H7 (cell line): ENCODE data around the gene RASEF. TPM values are rescaled to one million over a fixed set of nuclear protein-coding genes. Genes with fewer than 3 reads are reported as not detected.
"Not testable (repeated sequence)": the region's sequence is repeated elsewhere in the genome, so short reads cannot be mapped to it uniquely, and the experiment has no call there.

ENCODE experiments used
- DNase-seq: peaks from one replicate; pipeline ENCODE4 v3.0.0; 2012
- H3K27me3 ChIP-seq: 2 replicates; pipeline ENCODE4 v1.6.0; 2011; ENCODE audit warnings: mild to moderate bottlenecking, low read length; ENCODE audit not compliant: control insufficient read depth, insufficient read depth
- H3K36me3 ChIP-seq: replicated peaks from 2 replicates; pipeline ENCODE4 v1.5.1; 2011; ENCODE audit warnings: low read length; ENCODE audit not compliant: control insufficient read depth, insufficient read depth
- H3K4me3 ChIP-seq: 2 replicates; pipeline ENCODE4 v1.5.1; 2011; ENCODE audit warnings: low read depth, mild to moderate bottlenecking, control low read depth, low read length, moderate library complexity; ENCODE audit not compliant: insufficient read depth
- total RNA-seq: library from RNA; depleted of rRNA; stranded (reverse); fragments of >200 nt; shearing (Covaris generic); gene quantifications from 2 replicates; pipeline ENCODE4 v1.2.3, GENCODE V29; 2014; rRNA removed

The RASEF gene
- 1.2 TPM in 2 replicates for total RNA-seq

DNA sequence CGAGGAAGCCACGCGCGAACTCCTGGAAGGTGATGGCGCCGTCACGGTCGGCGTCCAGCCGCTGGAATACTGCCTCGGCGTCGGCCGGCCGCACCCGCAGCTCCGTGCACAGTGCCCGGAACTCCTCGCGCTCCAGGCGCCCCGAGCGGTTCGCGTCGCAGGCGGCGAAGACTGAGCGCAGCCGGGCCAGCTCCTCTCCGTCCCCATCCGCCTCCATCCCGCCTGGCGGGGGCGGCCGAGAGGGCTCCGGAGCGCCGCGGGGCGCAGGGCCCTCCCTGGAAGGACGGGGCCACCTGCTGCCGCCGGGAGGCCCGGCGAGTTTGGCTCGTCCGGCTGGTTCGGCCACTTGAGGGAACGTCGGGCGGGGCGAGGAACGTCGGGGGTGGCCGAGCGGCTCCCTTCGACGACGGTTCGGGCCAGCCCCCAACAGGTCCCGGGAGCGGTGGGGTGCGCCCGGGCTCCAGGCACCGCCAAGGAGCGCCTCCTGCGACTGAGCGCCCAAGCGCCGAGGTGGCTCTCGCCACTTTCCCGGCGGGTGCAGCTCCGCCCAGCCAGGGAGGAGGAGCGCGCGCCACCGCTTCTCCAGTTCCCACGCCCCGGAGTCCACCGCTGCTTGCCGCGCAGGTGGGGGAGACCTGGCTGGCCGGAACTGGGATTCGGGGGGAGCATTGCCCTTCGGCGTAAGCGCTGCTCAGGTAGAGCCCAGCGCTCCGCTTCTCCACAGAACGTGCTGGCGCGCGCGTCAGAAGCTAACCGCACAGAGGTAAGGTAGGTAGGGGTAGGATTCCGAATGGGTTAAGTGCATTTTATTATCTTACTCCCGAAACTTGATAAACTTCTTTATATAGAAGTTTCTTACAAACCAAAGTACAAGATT is at the start of gene RASEF:
Gene RASEF (minus strand): TSS at position 492 of the 877 bp plus-strand sequence. CDS start 275 bp downstream, at position 217.
- no peaks in the 10 kb centered on the region for H3K36me3 ChIP-seq
- H3K4me3 ChIP-seq = peak within 1 kb of the TSS; percentile 57
- peak; percentile 84 for DNase-seq
- H3K27me3 ChIP-seq = peaks cover 53% of the 10 kb centered on the region

DNA sequence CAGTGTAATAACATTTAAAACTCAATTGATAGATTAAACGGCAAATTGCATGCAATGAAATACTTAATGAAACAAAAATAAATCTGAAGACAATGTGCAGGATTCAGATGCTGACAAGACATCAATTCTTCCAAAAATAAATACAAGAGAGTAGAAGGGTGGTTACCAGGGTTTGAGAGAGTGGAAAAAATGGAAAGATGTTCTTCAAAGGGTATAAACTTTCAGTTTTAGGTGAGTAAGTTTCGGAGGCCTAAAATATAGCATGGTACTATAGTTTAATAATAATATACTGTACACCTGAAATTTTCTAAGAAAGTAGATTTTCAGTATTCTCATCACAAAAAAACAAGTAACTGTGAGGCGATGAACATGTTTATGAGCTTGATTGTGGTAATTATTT is 48.2 kb upstream of the RASEF start:
- H3K36me3 ChIP-seq = no peaks in the 10 kb centered on the region

DNA sequence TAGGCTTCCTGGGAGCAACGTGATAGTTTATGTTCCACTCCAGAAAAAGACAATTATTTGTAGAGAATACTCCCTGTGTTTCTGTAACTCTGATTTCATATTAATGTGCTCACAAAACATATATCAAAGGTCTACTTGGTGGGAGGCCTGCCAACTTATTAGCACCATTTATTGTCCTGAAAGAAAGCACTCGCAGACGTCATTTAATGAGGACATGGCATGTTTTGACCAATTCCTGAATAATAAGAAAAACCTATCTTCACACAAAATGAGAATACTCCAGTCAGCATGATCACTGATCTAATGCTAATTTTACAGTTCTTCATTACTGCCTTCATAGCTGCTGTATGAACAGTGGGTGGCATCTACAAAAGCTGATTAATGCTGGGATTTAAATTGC is 46.4 kb upstream of the RASEF start:
- Histone ChIP-seq H3K36me3 (no peaks in the 10 kb centered on the region), H3K4me3 (no peak overlapping the region), H3K27me3 (no peaks in the 10 kb centered on the region)
- DNase-seq = no peak

More for the DNA sequence above, 48.2 kb upstream of the RASEF start:
- DNase-seq = no peak
- H3K27me3 ChIP-seq = no peaks in the 10 kb centered on the region
- H3K4me3 ChIP-seq = no peak overlapping the region

DNA sequence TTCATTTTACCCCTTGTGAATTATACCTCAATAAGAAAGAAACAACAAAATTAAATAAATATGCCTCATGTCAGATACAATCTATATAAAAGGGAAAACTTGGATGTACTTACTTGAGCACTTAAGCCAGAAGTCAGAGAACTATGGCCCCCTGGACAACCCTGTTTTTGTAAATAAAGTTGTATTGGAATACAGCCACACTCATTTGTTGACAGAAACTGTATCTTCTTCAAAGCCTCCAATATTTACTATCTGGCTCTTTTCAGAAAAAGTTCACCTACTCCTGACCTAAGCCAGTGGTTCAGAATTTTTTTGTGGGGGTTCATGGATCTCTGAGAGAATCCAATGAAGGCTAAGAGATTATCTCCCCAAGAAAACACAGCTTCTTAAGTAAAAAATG is 45.3 kb upstream of the RASEF start:
- DNase-seq = no peak
- Histone ChIP-seq H3K27me3 (no peaks in the 10 kb centered on the region), H3K36me3 (no peaks in the 10 kb centered on the region), H3K4me3 (no peak overlapping the region)

DNA sequence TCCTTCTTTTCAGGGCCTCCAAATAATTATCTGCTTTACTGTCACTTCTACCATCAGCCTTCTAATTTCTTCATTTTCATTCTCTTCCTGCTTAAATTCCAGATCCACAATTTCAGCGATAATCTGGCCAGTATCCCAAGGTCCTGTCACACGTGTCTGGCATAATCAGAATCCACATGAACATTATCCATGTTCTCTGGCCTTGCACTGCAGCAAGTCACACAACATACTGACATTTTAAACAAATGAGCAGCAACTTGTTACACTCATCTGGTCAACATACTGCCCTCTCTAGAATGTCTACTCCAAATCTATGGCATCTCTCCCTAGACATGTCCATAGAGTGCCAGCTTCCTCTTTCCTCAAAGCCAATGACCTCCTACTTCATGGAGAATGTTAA is 43.8 kb upstream of the RASEF start:
- Histone ChIP-seq H3K27me3 (no peaks in the 10 kb centered on the region), H3K36me3 (no peaks in the 10 kb centered on the region), H3K4me3 (no peak overlapping the region)
- no peak for DNase-seq

DNA sequence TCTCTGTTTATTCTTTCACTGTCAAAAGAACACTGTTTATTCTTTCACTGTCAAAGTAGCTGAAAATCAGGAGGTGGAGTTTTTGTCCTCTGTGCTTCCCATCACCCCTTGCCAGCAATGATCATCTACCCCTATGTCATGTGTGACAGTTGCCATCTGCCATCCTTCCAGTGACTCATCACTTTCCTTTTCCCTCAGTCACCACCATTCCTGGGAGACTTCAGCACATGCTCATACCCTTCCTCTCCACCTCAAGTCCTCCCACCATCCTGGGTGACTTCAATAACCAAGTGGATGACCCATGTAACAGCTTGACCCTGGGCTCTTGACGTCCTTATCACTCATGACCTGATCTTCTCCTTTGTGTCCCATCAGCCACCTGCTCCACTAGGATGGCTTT is 43.3 kb upstream of the RASEF start:
- no peak overlapping the region for H3K4me3 ChIP-seq
- DNase-seq = no peak
- H3K27me3 ChIP-seq = no peaks in the 10 kb centered on the region
- no peaks in the 10 kb centered on the region for H3K36me3 ChIP-seq

DNA sequence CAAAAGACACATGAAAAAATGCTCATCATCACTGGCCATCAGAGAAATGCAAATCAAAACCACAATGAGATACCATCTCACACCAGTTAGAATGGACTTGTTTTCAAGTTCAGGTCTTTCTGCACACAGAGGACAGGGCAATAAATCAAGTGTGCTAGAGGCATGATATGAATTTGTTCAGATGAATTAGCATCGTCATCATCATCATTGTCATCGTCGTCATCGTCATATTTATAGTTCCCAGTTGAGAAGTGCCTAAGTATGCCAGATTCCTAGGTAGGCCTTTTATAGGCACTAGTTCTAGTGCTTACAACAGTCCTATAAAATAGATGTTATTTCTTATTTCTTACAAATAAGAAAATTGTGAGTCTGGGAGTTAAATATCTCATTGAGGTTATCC is 34.7 kb upstream of the RASEF start:
- Histone ChIP-seq H3K4me3 (no peak overlapping the region), H3K36me3 (no peaks in the 10 kb centered on the region), H3K27me3 (no peaks in the 10 kb centered on the region)
- DNase-seq = no peak

DNA sequence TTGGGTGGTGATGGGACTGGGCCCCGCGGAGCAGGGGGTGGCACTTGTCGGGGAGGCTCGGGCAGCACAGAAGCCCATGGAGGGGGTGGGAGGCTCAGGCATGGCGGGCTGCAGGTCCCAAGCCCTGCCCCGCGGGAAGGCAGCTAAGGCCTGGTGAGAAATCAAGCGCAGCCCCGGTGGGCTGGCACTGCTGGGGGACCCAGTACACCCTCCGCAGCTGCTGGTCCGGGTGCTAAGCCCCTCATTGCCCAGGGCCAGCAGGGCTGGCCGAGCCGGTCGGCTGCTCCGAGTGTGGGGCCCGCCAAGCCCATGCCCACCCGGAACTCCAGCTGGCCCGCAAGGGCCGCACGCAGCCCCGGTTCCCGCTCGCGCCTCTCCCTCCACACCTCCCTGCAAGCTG is 30.4 kb upstream of the RASEF start:
- H3K27me3 ChIP-seq, H3K4me3 ChIP-seq, DNase-seq, H3K36me3 ChIP-seq: not testable (repeated sequence)

DNA sequence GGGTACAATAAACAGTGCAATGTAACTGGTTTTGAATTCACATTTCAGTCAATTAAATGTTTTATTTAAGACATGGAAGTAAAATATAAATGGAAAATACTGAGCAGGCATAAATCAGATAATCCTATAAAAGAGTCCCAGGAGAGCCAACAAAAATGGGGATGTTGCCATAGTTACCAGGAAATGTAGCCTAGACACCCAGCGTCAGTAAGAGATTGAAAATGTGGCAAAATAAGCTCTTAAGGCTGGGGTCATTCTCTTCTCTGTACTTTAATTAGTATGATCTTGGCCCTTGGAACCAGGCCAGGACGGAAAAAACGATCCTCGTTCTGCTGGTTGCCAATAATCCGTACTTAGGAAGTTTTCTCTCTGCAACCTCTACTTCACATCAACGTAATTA is 18.9 kb upstream of the RASEF start:
- no peak overlapping the region for H3K4me3 ChIP-seq
- DNase-seq = no peak
- no peaks in the 10 kb centered on the region for H3K27me3 ChIP-seq
- no peaks in the 10 kb centered on the region for H3K36me3 ChIP-seq

DNA sequence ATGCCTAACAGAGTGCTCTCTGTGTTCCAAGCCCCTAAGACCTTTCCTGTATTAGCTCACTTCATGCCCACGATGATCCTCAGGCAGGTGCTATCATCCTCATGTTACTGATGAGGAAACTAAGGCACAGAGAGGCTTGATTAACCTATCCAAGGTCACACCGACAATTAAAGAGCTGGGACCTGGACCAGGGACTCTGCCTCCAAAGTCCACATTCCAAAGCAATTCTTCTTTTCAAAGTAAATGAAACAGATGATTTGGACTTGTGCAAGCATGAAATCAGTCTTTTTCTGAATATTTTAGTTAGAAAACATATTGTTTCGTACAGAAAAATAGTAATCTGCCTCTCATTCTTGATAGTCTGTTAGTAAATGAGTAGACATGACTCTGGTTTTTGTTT is 18.1 kb upstream of the RASEF start:
- no peak for DNase-seq
- H3K27me3 ChIP-seq = no peaks in the 10 kb centered on the region
- H3K36me3 ChIP-seq = no peaks in the 10 kb centered on the region
- no peak overlapping the region for H3K4me3 ChIP-seq

DNA sequence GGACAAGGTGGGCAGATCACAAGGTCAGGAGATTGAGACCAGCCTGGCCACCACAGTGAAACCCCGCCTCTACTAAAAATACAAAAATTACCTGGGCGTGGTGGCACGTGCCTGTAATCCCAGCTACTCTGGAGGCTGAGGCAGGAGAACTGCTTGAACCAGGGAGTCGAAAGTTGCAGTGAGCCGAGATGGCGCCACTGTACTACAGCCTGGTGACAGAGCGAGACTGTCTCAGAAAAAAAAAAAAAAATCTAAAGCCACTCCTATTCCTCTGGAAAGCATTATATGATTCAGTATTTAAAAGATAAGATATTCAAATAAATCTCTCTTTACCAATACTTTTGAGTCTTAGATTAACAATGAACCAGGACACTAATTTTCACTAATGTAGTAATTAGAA is 13.0 kb upstream of the RASEF start:
- not testable (repeated sequence) for H3K4me3 ChIP-seq, H3K27me3 ChIP-seq, H3K36me3 ChIP-seq, DNase-seq

DNA sequence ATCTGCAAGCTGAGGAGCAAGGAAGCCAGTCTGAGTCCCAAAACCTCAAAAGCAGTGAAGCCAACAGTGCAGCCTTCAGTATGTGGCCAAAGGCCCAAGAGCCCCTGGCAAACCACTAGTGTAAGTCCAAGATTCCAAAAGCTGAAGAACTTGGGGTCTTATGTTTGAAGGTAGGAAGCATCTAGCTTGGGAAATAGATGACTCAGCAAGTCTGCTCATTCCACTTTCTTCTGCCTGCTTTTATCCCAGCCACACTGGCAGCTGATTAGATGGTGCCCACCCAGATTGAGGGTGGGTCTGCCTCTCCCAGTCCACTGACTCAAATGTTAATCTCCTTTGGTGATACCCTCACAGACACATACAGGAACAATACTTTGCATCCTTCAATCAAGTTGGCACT is 9.6 kb upstream of the RASEF start:
- not testable (repeated sequence) for H3K36me3 ChIP-seq, DNase-seq, H3K4me3 ChIP-seq, H3K27me3 ChIP-seq

DNA sequence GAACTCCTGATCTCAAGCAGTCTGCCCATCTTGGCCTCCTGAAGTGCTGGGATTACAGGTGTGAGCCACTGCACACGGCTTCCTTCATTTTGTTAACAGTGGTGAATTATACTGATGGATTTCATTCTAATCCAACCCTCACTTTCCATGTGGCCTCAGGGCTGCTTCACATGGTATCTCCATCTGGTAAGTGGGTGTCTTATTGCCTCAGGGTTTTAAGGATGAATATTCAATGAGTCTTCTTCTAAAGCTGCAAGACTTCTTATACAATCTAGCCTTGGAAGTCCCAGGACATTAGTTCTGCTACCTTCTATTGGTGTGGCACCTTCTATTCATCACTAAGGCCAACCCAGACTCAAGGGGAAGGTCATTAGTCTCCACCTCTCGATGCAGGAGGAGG is 8.7 kb upstream of the RASEF start:
- Histone ChIP-seq H3K4me3 (no peak overlapping the region), H3K36me3 (no peaks in the 10 kb centered on the region), H3K27me3 (no peaks in the 10 kb centered on the region; the same call in 1 of the 2 replicates)
- DNase-seq = no peak

DNA sequence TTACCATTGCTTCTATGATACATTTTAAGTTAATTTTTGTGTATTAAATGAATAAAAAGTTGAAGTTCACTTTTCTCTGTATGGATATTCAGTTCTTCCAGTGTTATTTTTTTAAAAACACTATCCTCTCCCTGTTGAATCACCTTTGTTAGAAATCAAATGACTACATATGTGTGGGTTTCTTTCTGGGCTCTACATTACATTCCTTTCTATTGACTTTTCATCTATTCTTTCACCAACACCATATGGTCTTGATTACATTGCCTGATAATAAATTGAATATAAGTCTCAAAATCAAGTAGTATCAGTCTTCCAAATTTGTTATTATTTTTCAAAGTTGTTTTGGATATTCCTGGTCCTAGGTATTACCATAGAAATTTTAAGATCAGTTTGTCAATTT is 7.3 kb upstream of the RASEF start:
- H3K36me3 ChIP-seq = no peaks in the 10 kb centered on the region
- DNase-seq = no peak
- peaks cover 5% of the 10 kb centered on the region for H3K27me3 ChIP-seq
- H3K4me3 ChIP-seq = no peak overlapping the region

DNA sequence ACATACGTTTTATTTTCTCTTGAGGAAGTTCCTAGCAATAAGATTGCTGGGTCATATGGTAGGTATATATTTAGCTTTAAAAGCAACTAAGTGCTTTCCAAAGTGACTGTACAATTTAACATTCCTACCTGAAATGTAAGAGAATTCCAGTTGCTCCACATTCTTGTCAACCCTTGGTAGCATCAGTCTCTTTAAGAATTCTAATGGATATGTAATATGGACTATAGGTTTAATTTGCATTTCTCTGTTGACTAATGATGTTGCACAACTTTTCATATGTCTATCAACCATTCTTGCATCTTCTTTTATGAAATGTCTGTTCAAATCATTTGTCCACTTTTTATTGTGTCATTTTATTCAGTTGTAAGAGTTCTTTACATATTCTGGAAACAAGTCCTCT is 6.7 kb upstream of the RASEF start:
- Histone ChIP-seq H3K27me3 (peaks cover 6% of the 10 kb centered on the region), H3K4me3 (no peak overlapping the region), H3K36me3 (no peaks in the 10 kb centered on the region)
- no peak for DNase-seq
